GM19035 (cell line): ENCODE results near the gene NOXA1.
"Not testable (repeated sequence)": the region's sequence is repeated elsewhere in the genome, so short reads cannot be mapped to it uniquely, and the experiment has no call there.

Experiments used
- ATAC-seq: cut with Tn5 transposase; IDR thresholded peaks from one replicate; pipeline ENCODE4 v1.9.1; 2021; ENCODE audit not compliant: unreplicated experiment

Gene NOXA1

GRCh38 chr9:137404961-137405567 is 18.1 kb upstream of the NOXA1 start:
- no peak for ATAC-seq

- no peak for ATAC-seq
Observed at GRCh38 chr9:137405677-137406081, 17.5 kb upstream of the NOXA1 start.

- ATAC-seq = no peak
Observed at GRCh38 chr9:137406085-137406760, 17.0 kb upstream of the NOXA1 start.

- no peak for ATAC-seq
Observed at GRCh38 chr9:137406876-137407589, 16.2 kb upstream of the NOXA1 start.

- ATAC-seq = no peak
Observed at GRCh38 chr9:137407590-137408300, 15.4 kb upstream of the NOXA1 start.

GRCh38 chr9:137408651-137409405 is 14.4 kb upstream of the NOXA1 start:
- no peak for ATAC-seq

- ATAC-seq = no peak
Observed at GRCh38 chr9:137409515-137409914, 13.7 kb upstream of the NOXA1 start.

GRCh38 chr9:137410236-137410890 is 12.8 kb upstream of the NOXA1 start:
- not testable (repeated sequence) for ATAC-seq

- no peak for ATAC-seq
Observed at GRCh38 chr9:137410891-137411249, 12.3 kb upstream of the NOXA1 start.

GRCh38 chr9:137411260-137411644 is 11.9 kb upstream of the NOXA1 start:
- no peak for ATAC-seq

- ATAC-seq = no peak
Observed at GRCh38 chr9:137411645-137412380, 11.4 kb upstream of the NOXA1 start.

- ATAC-seq = no peak
Observed at GRCh38 chr9:137412431-137412830, 10.8 kb upstream of the NOXA1 start.

- no peak for ATAC-seq
Observed at GRCh38 chr9:137415451-137415850, 7.7 kb upstream of the NOXA1 start.

- ATAC-seq = no peak
Observed at GRCh38 chr9:137416006-137416562, 7.1 kb upstream of the NOXA1 start.

GRCh38 chr9:137416563-137417151 is 6.5 kb upstream of the NOXA1 start:
- ATAC-seq = no peak

GRCh38 chr9:137417161-137418021 is 5.8 kb upstream of the NOXA1 start:
- ATAC-seq = no peak

GRCh38 chr9:137421838-137422603 is 1.2 kb upstream of the NOXA1 start:
- ATAC-seq = no peak
